ENCODE data around the gene MMD2. TPM values are rescaled to one million over a fixed set of nuclear protein-coding genes. Genes with fewer than 3 reads are reported as not detected.

MMD2 gene
- total and polyA plus RNA-seq, 4 donors, result not detected

DNA sequence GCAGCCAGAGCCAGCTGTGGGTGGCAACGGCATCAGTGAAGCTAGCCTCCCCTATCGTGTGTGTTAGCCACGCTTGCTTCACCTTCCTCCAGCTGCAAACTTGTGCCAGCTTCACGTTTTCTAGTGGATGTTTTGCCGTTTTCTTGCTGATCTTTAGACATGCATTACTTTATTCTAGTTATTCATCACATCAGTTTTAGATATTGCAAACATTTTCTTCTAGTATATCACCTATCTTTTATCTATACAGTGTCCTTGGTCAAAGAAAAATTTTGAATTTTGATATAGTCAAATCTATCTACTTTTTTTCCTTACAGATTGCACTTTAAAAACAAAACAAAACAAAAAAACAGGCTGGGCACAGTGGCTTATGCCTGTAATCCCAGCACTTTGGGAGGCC, 90.5 kb downstream of the MMD2 start:
- 94 to 95% methylated on average over 5 of the region's 5 CpGs for WGBS, 2 donors
- no peak for ATAC-seq (ENCODE audit: insufficient read depth, low FRiP score)
- Histone ChIP-seq H3K4me3 (no peak overlapping the region), H3K27ac (ENCODE audit: low read depth in 1 of 2, low read length in 1 of 2) (no peak overlapping the region), H3K4me1 (ENCODE audit: control insufficient read depth in 5 of 5, insufficient read depth in 5 of 5, low read length in 5 of 5) (peaks cover 0 to 29% (median 10%) of the 10 kb centered on the region in 5 donors), H3K9ac (ENCODE audit: insufficient read depth in 1 of 2, low read length in 2 of 2) (no peak overlapping the region), H3K9me3 (ENCODE audit: control insufficient read depth in 4 of 4, insufficient read depth in 3 of 4, low read length in 3 of 4) (peaks cover 0 to 5% (median 3%) of the 10 kb centered on the region in 4 donors), H3K27me3 (ENCODE audit: control insufficient read depth in 3 of 3, insufficient read depth in 3 of 3, low read length in 2 of 3) (no peaks in the 10 kb centered on the region), H3K36me3 (ENCODE audit: control insufficient read depth in 4 of 4, insufficient read depth in 4 of 4, low read length in 4 of 4) (peaks cover 0 to 5% (median under 1%) of the 10 kb centered on the region in 4 donors)
- TF ChIP-seq, protein P1, sequence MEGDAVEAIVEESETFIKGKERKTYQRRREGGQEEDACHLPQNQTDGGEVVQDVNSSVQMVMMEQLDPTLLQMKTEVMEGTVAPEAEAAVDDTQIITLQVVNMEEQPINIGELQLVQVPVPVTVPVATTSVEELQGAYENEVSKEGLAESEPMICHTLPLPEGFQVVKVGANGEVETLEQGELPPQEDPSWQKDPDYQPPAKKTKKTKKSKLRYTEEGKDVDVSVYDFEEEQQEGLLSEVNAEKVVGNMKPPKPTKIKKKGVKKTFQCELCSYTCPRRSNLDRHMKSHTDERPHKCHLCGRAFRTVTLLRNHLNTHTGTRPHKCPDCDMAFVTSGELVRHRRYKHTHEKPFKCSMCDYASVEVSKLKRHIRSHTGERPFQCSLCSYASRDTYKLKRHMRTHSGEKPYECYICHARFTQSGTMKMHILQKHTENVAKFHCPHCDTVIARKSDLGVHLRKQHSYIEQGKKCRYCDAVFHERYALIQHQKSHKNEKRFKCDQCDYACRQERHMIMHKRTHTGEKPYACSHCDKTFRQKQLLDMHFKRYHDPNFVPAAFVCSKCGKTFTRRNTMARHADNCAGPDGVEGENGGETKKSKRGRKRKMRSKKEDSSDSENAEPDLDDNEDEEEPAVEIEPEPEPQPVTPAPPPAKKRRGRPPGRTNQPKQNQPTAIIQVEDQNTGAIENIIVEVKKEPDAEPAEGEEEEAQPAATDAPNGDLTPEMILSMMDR (IDR thresholded peaks at IDR 0.05; ENCODE audit: control extremely low read depth, extremely low read depth), result no peak
- DNase-seq, result no peak

DNA sequence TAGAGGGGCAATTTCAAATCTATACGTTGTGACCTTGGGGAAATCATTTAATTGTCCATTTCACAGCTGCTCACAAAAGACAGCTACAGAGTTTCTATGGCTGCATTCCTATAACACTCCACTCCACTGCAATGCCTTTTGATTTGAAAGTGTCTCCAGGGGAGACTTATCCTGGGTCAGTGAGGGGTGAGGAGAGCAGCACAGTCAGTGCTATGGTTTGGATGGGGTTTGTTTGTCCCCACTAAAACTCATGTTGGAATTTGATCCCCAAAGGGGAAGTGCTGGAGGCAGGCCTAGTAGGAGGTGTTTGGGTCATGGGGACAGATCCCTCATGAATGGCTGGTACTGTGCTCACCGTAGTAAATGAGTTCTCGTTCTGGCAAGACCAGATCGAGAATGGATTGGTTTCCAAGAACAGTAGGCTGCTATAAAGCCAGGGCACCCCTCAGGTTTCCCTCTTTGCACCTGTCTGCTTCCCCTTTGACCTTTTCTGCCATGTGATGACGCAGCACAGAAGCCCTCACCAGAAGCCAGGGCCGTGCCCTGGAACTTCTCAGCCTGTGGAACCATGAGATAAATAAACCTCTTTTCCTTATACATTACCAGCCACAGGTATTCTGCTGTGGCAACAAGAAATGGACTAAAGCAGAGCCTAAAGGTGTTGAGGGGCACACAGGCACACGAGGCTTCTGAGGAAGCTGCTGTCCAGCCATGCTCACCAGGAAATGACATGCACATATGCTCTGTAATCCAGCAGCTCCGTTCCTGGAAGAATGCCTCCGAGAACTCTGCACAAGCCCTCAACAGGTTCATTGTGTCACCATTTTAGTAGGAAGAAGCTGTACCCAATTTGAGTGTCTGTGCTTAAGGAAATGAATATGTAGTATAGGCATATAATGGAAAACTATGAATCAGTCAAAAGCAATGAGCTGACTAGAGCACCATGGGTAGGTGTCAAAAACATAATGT, 92.2 kb downstream of the MMD2 start:
- H3K9me3 ChIP-seq (ENCODE audit: control insufficient read depth in 4 of 4, insufficient read depth in 3 of 4, low read length in 3 of 4), result peaks cover 0 to 10% (median 4%) of the 10 kb centered on the region in 4 donors
- peaks cover 0 to 3% (median 0%) of the 10 kb centered on the region in 4 donors for H3K36me3 ChIP-seq (ENCODE audit: control insufficient read depth in 4 of 4, insufficient read depth in 4 of 4, low read length in 4 of 4)
- H3K27ac ChIP-seq (ENCODE audit: low read depth in 1 of 2, low read length in 1 of 2), result no peak overlapping the region
- no peak overlapping the region for H3K9ac ChIP-seq (ENCODE audit: insufficient read depth in 1 of 2, low read length in 2 of 2)
- no peak overlapping the region for H3K4me3 ChIP-seq
- H3K27me3 ChIP-seq (ENCODE audit: control insufficient read depth in 3 of 3, insufficient read depth in 3 of 3, low read length in 2 of 3), result no peaks in the 10 kb centered on the region
- DNase-seq (no peak), ATAC-seq (ENCODE audit: insufficient read depth, low FRiP score) (no peak)
- peaks cover 0 to 12% (median under 1%) of the 10 kb centered on the region in 5 donors for H3K4me1 ChIP-seq (ENCODE audit: control insufficient read depth in 5 of 5, insufficient read depth in 5 of 5, low read length in 5 of 5)
- 80 to 84% methylated on average over 9 of the region's 9 CpGs for WGBS, 2 donors
- TF ChIP-seq, protein P1 (IDR thresholded peaks at IDR 0.05; ENCODE audit: control extremely low read depth, extremely low read depth), result no peak

DNA sequence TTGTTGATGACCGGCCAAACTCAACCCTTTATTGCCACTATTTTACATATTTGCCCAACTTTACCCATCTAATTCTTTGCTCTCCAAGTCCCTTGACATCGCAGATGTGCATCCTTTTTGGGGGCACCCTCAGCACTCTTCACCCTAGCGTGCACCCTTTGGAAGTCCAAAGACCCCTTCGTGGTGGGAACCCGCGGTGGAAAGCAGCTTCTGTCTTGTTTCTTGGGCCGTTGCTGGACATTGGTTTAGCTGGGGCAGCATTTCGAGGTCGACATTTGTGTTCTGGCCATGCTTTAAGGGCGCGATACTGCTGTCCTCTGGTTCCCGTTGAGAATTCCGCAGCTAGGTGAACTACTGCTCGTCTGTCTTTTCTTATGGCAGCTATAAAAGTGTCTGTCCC, 96.8 kb downstream of the MMD2 start:
- Histone ChIP-seq H3K27me3 (ENCODE audit: control insufficient read depth in 3 of 3, insufficient read depth in 3 of 3, low read length in 2 of 3) (no peaks in the 10 kb centered on the region), H3K4me1 (ENCODE audit: control insufficient read depth in 5 of 5, insufficient read depth in 5 of 5, low read length in 5 of 5) (no peaks in the 10 kb centered on the region), H3K4me3 (no peak overlapping the region), H3K9ac (ENCODE audit: insufficient read depth in 1 of 2, low read length in 2 of 2) (no peak overlapping the region), H3K36me3 (ENCODE audit: control insufficient read depth in 4 of 4, insufficient read depth in 4 of 4, low read length in 4 of 4) (peaks cover 0 to 2% (median 0%) of the 10 kb centered on the region in 4 donors), H3K9me3 (ENCODE audit: control insufficient read depth in 4 of 4, insufficient read depth in 3 of 4, low read length in 3 of 4) (peaks cover 0 to 12% (median 4%) of the 10 kb centered on the region in 4 donors), H3K27ac (ENCODE audit: low read depth in 1 of 2, low read length in 1 of 2) (no peak overlapping the region)
- TF ChIP-seq, protein P1 (IDR thresholded peaks at IDR 0.05; ENCODE audit: control extremely low read depth, extremely low read depth), result no peak
- no peak for DNase-seq
- ATAC-seq (ENCODE audit: insufficient read depth, low FRiP score), result no peak
- WGBS, 2 donors, result 90% methylated on average over 14 of the region's 14 CpGs
